Tibial nerve (tissue), 4 donors: ENCODE data around the gene HMCN2.

Source experiments
- CTCF ChIP-seq, 5 experiments: fragments of 200-600 bp in 3 of 5; fragments of 450-650 bp in 2 of 5; sonication (generic) in 3 of 5; IDR thresholded peaks; one replicate each; pipeline ENCODE4 v1.5.1; 2016 to 2019; ENCODE audit warnings: antibody characterized with exemption in 5 of 5, mild to moderate bottlenecking in 3 of 5, moderate library complexity in 2 of 5
- EP300 ChIP-seq, 2 donors: sonication (generic); formaldehyde crosslinking; IDR thresholded peaks; one replicate each; pipeline ENCODE4 v1.6.1; 2017; ENCODE audit warnings: antibody characterized with exemption in 2 of 2, mild to moderate bottlenecking in 1 of 2

- TF ChIP-seq CTCF (IDR thresholded peaks at IDR 0.05) (no peak), EP300 (IDR thresholded peaks at IDR 0.05) (no peak)
Measured at GRCh38 chr9:130466537-130467217, 201.1 kb downstream of the HMCN2 start.
